DND-41 (cell line): ENCODE data around the gene CDH23.

Experiments used
- ATAC-seq: fragments of 200-7000 bp; cut with Tn5 transposase; 3 replicates; pipeline ENCODE4 v1.9.1; 2021; ENCODE audit warnings: low read depth; ENCODE audit not compliant: insufficient read depth
- DNase-seq: peaks from one replicate; pipeline ENCODE4 v3.0.0-alpha.2; 2020
- H2AFZ ChIP-seq: 2 replicates; pipeline ENCODE4 v1.6.0; 2012; ENCODE audit warnings: low read depth, low read length
- H3K27ac ChIP-seq: 2 replicates; pipeline ENCODE4 v1.5.1; 2012; ENCODE audit warnings: low read length, inconsistent platforms
- H3K27me3 ChIP-seq: fragments of 200-600 bp; sonication (generic); 2 replicates; pipeline ENCODE4 v1.6.0; 2012; ENCODE audit warnings: low read length, mild to moderate bottlenecking, inconsistent platforms; ENCODE audit not compliant: insufficient read depth, poor library complexity
- H3K36me3 ChIP-seq: 2 replicates; pipeline ENCODE4 v1.5.1; 2012; ENCODE audit warnings: low read length, inconsistent platforms; ENCODE audit not compliant: insufficient read depth
- H3K4me1 ChIP-seq: 2 replicates; pipeline ENCODE4 v1.5.1; 2012; ENCODE audit warnings: mild to moderate bottlenecking, low read length; ENCODE audit not compliant: insufficient read depth
- H3K4me2 ChIP-seq: 2 replicates; pipeline ENCODE4 v1.6.0; 2012; ENCODE audit warnings: mild to moderate bottlenecking, moderate library complexity, low read length, inconsistent platforms; ENCODE audit not compliant: insufficient read depth
- H3K4me3 ChIP-seq, 2 experiments: fragments of 200-600 bp in 1 of 2; shearing (Covaris generic) in 1 of 2; 2 replicates each; pipeline ENCODE4 v1.5.1; 2012 to 2016; ENCODE audit warnings: inconsistent platforms in 2 of 2, low read length in 2 of 2, mild to moderate bottlenecking in 2 of 2, low read depth in 1 of 2, moderate library complexity in 1 of 2
- H3K79me2 ChIP-seq: 2 replicates; pipeline ENCODE4 v1.6.0; 2012; ENCODE audit warnings: low read length, inconsistent platforms; ENCODE audit not compliant: insufficient read depth
- H3K9ac ChIP-seq: 2 replicates; pipeline ENCODE4 v1.6.0; 2012; ENCODE audit warnings: low read depth, mild to moderate bottlenecking, inconsistent platforms, low read length, moderate library complexity
- H3K9me3 ChIP-seq: 2 replicates; pipeline ENCODE4 v1.5.1; 2012; ENCODE audit warnings: low read length, moderate library complexity, mild to moderate bottlenecking, inconsistent platforms; ENCODE audit not compliant: insufficient read depth, severe bottlenecking
- H4K20me1 ChIP-seq: 2 replicates; pipeline ENCODE4 v1.6.0; 2012; ENCODE audit warnings: low read length; ENCODE audit not compliant: insufficient read depth
- EZH2 ChIP-seq: IDR thresholded peaks from 3 replicates; pipeline ENCODE4 v1.6.1; 2012; ENCODE audit warnings: borderline replicate concordance, low read depth, mild to moderate bottlenecking, moderate library complexity, low read length, inconsistent platforms; ENCODE audit not compliant: severe bottlenecking
- TF ChIP-seq, protein P1 (sequence below): IDR thresholded peaks from 2 replicates; pipeline ENCODE4 v1.5.1; 2012; ENCODE audit warnings: borderline replicate concordance, low read length, moderate library complexity, mild to moderate bottlenecking; ENCODE audit not compliant: poor library complexity, severe bottlenecking; ENCODE audit errors: extremely low read depth

The CDH23 gene

DNA sequence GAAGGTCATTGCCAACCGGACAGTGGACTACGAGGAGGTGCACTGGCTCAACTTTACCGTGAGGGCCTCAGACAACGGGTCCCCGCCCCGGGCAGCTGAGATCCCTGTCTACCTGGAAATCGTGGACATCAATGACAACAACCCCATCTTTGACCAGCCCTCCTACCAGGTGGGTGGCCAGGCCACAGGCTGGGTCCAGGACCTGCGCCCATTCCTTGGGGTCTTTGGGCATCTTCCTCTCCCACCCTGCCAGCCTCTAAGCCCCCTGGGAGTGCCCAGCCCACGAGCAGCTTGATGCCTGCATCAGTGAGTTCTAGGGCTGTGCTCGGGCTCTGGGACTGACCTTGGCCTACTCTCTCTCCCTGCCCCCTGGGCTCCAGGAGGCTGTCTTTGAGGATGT is 402.4 kb downstream of the CDH23 start:
- ATAC-seq (no peak), DNase-seq (no peak)
- no peaks in the 10 kb centered on the region for H3K27me3 ChIP-seq
- no peak overlapping the region for H3K27ac ChIP-seq
- H3K9me3 ChIP-seq = no peaks in the 10 kb centered on the region
- H3K4me2 ChIP-seq = no peak overlapping the region
- no peaks in the 10 kb centered on the region for H3K36me3 ChIP-seq
- H3K9ac ChIP-seq = no peak overlapping the region
- no peaks in the 10 kb centered on the region for H3K79me2 ChIP-seq
- no peak overlapping the region for H3K4me3 ChIP-seq
- H3K4me1 ChIP-seq = no peaks in the 10 kb centered on the region
- TF ChIP-seq, protein P1, sequence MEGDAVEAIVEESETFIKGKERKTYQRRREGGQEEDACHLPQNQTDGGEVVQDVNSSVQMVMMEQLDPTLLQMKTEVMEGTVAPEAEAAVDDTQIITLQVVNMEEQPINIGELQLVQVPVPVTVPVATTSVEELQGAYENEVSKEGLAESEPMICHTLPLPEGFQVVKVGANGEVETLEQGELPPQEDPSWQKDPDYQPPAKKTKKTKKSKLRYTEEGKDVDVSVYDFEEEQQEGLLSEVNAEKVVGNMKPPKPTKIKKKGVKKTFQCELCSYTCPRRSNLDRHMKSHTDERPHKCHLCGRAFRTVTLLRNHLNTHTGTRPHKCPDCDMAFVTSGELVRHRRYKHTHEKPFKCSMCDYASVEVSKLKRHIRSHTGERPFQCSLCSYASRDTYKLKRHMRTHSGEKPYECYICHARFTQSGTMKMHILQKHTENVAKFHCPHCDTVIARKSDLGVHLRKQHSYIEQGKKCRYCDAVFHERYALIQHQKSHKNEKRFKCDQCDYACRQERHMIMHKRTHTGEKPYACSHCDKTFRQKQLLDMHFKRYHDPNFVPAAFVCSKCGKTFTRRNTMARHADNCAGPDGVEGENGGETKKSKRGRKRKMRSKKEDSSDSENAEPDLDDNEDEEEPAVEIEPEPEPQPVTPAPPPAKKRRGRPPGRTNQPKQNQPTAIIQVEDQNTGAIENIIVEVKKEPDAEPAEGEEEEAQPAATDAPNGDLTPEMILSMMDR = no peak
- no peak for TF ChIP-seq EZH2
- no peak overlapping the region for H2AFZ ChIP-seq
- H4K20me1 ChIP-seq = no peaks in the 10 kb centered on the region

DNA sequence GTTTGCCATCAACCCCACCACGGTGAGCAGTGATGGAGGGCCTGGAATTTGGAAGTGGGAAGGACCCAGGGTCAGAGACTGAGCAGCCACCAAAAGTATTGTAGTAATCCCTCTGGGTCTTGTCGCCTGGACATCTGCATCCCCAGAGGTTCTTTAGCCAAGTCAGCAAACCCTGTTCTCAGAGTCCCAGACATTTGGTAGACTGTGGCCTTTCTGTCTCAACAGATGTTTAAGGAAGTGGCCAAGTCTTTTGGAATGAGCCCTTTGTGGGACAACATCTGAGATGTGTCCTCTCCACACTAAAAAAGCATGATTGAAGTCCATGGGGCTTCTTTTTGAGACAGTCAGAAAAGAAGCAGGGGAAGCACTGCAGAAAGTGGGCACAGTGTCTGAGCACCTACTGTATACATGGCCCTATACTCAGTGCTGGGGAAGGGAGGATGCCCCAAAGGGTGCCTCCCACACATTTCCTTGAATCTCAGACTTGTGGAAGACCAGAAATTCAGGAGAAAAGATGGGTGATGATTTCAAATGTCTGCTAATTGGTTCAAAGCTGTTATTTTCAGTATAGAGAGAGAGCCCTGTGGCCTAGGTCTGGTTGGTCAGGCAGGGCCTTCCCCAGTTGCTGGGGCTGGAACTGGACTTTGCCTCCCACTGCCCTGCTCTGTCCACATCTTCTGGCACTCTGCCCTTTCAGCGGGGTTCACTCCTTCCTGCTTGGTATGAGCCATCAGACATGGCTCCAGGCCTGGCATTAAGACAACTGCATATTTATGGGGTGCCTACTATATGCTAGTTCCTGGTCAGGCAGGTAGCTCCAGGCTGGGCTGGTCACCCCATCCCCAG is 403.1 kb downstream of the CDH23 start:
- H4K20me1 ChIP-seq = no peaks in the 10 kb centered on the region
- H3K4me2 ChIP-seq = no peak overlapping the region
- no peak overlapping the region for H3K9ac ChIP-seq
- no peak overlapping the region for H3K4me3 ChIP-seq
- H3K79me2 ChIP-seq = no peaks in the 10 kb centered on the region
- no peaks in the 10 kb centered on the region for H3K9me3 ChIP-seq
- H2AFZ ChIP-seq = no peak overlapping the region
- DNase-seq = no peak
- TF ChIP-seq, protein P1 = no peak
- no peak for TF ChIP-seq EZH2
- H3K27ac ChIP-seq = no peak overlapping the region
- H3K4me1 ChIP-seq = no peaks in the 10 kb centered on the region
- no peaks in the 10 kb centered on the region for H3K27me3 ChIP-seq
- no peak for ATAC-seq
- no peaks in the 10 kb centered on the region for H3K36me3 ChIP-seq

DNA sequence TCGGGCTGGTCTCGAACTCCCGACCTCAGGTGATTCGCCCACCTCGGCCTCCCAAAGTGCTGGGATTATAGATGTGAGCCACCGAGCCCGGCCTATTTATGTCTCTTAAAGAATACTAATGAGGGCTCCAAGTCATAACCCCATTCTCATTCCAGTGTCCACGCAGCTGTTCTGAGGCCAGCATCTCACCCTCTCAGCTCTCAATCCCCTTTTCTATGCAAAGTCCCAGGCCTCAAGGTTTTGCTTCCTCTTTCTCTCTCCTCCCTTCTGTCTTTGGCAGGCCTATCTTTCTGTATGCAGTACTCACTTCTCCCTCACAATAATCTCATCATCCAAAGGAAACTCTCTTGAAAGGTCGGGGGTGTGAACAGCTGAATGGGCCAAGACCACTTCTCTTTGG is 404.6 kb downstream of the CDH23 start:
- ATAC-seq = no peak
- Histone ChIP-seq H3K27me3 (no peaks in the 10 kb centered on the region), H3K36me3 (no peaks in the 10 kb centered on the region), H2AFZ (no peak overlapping the region), H4K20me1 (no peaks in the 10 kb centered on the region), H3K4me2 (no peak overlapping the region), H3K9me3 (no peaks in the 10 kb centered on the region), H3K79me2 (no peaks in the 10 kb centered on the region), H3K27ac (no peak overlapping the region), H3K9ac (no peak overlapping the region), H3K4me1 (no peaks in the 10 kb centered on the region), H3K4me3 (no peak overlapping the region)
- TF ChIP-seq, protein P1 = no peak
- TF ChIP-seq EZH2 = no peak
- DNase-seq = no peak
